PC-9 (cell line): ENCODE data around the gene SPRED2. TPM values are rescaled to one million over a fixed set of nuclear protein-coding genes. Genes with fewer than 3 reads are reported as not detected.

Source experiments
- BruUV-seq: library from RNA; stranded (reverse); fragments of 400-500 nt; replicated peaks from 2 replicates; lab custom pipeline; 2021; lab: Mats Ljungman, UMichigan
- CTCF ChIA-PET: fragments of 300-600 bp; sonication (Branson Sonifier 250); formaldehyde crosslinking; loops from one replicate; lab custom pipeline; 2022; ENCODE audit warnings: antibody characterized with exemption; lab: Charles Lee
- POLR2A ChIA-PET: fragments of 300-600 bp; sonication (Branson Sonifier 250); formaldehyde crosslinking; loops from one replicate; lab custom pipeline; 2022; ENCODE audit warnings: antibody characterized with exemption; ENCODE audit not compliant: unreplicated experiment; lab: Charles Lee
- DNase-seq, 2 experiments: peaks; one replicate each; pipeline versions ENCODE4 v3.0.0 to v3.0.0-alpha.2; 2015 to 2022; ENCODE audit warnings: mixed read lengths in 1 of 2
- H2AFZ ChIP-seq: fragments of 200-600 bp; sonication (generic); 2 replicates; pipeline ENCODE4 v1.8.1; 2017; ENCODE audit warnings: antibody characterized with exemption
- H3F3A ChIP-seq: fragments of 200-600 bp; sonication (generic); 2 replicates; pipeline ENCODE4 v1.8.1; 2017; ENCODE audit warnings: antibody characterized with exemption, mild to moderate bottlenecking, low read depth; ENCODE audit not compliant: insufficient read depth
- H3K27ac ChIP-seq: fragments of 200-600 bp; sonication (generic); 2 replicates; pipeline ENCODE4 v1.6.1; 2016; ENCODE audit warnings: mixed run types
- H3K27me3 ChIP-seq: fragments of 200-600 bp; sonication (generic); 2 replicates; pipeline ENCODE4 v1.6.1; 2016; ENCODE audit warnings: low read depth, mixed run types; ENCODE audit not compliant: insufficient read depth
- H3K36me3 ChIP-seq: fragments of 200-600 bp; sonication (generic); 2 replicates; pipeline ENCODE4 v1.6.1; 2016; ENCODE audit warnings: low read depth, mixed run types
- H3K4me1 ChIP-seq: fragments of 200-600 bp; sonication (generic); replicated peaks from 2 replicates; pipeline ENCODE4 v1.6.1; 2016; ENCODE audit warnings: mixed run types; ENCODE audit not compliant: insufficient read depth
- H3K4me2 ChIP-seq: fragments of 200-600 bp; sonication (generic); 2 replicates; pipeline ENCODE4 v1.6.1; 2017; ENCODE audit warnings: mixed run types
- H3K4me3 ChIP-seq: fragments of 200-600 bp; sonication (generic); 2 replicates; pipeline ENCODE4 v1.6.1; 2016; ENCODE audit warnings: mixed run types
- H3K79me2 ChIP-seq: fragments of 200-600 bp; sonication (generic); 2 replicates; pipeline ENCODE4 v1.6.1; 2017; ENCODE audit warnings: low read depth, mixed run types
- H3K9me2 ChIP-seq: fragments of 200-600 bp; sonication (generic); 2 replicates; pipeline ENCODE4 v1.8.1; 2017; ENCODE audit warnings: mild to moderate bottlenecking; ENCODE audit not compliant: insufficient read depth
- H3K9me3 ChIP-seq: fragments of 200-600 bp; sonication (generic); 2 replicates; pipeline ENCODE4 v1.8.1; 2016; ENCODE audit warnings: low read depth; ENCODE audit not compliant: insufficient read depth
- H4K20me1 ChIP-seq: fragments of 200-600 bp; sonication (generic); 2 replicates; pipeline ENCODE4 v1.8.1; 2017; ENCODE audit not compliant: insufficient read depth
- CTCF ChIP-seq: fragments of 200-600 bp; sonication (generic); conservative IDR thresholded peaks from 2 replicates; pipeline ENCODE4 v1.6.1; 2017; ENCODE audit warnings: mixed run types, antibody characterized with exemption, mild to moderate bottlenecking, moderate library complexity
- EZH2 ChIP-seq: fragments of 200-600 bp; sonication (generic); IDR thresholded peaks from 2 replicates; pipeline ENCODE4 v1.8.0; 2017; ENCODE audit warnings: antibody characterized with exemption, low read depth
- intact Hi-C: fragments of 100-400 bp; cut with micrococcal nuclease; formaldehyde crosslinking; loops from one replicate; pipeline ENCODE4 v1.10.0; 2022; ENCODE audit not compliant: unreplicated experiment
- total RNA-seq: library from RNA; stranded (reverse); gene quantifications from 2 replicates; pipeline ENCODE4 v1.2.3, GENCODE V29; 2021

Gene SPRED2
- total RNA-seq, 1 experiment from 2014 or later = 33.6 TPM

GRCh38 chr2:65366595-65367125 is 65.7 kb downstream of the SPRED2 start:
- Histone ChIP-seq H3K4me3 (peak overlapping the region; percentile 48; the same call in 1 of the 2 replicates), H3K27ac (peak overlapping the region; percentile 76), H4K20me1 (peaks cover 4% of the 10 kb centered on the region; the same call in 1 of the 2 replicates), H3K4me1 (peaks cover 49% of the 10 kb centered on the region), H2AFZ (no peak overlapping the region), H3F3A (peaks cover 31% of the 10 kb centered on the region), H3K79me2 (peaks cover 84% of the 10 kb centered on the region), H3K9me2 (no peaks in the 10 kb centered on the region), H3K4me2 (peak overlapping the region; percentile 80), H3K27me3 (no peaks in the 10 kb centered on the region), H3K36me3 (no peaks in the 10 kb centered on the region), H3K9me3 (no peaks in the 10 kb centered on the region)
- peak; percentile 57 to 96 for DNase-seq
- BruUV-seq = no TSS peak
- intact Hi-C loops = loop anchor here (1.0 to 5.0 kb wide), 5 partner anchors 16 to 201 kb away; partner anchors contain the start of gene SPRED2
- CTCF ChIA-PET = no interaction called here
- POLR2A ChIA-PET = interaction anchor here (0.6 kb wide), 1 partner anchor 17 kb away, joined by 6 read pairs; no protein-coding TSS in a partner anchor
- no peak for TF ChIP-seq EZH2
- no peak for TF ChIP-seq CTCF

DNA sequence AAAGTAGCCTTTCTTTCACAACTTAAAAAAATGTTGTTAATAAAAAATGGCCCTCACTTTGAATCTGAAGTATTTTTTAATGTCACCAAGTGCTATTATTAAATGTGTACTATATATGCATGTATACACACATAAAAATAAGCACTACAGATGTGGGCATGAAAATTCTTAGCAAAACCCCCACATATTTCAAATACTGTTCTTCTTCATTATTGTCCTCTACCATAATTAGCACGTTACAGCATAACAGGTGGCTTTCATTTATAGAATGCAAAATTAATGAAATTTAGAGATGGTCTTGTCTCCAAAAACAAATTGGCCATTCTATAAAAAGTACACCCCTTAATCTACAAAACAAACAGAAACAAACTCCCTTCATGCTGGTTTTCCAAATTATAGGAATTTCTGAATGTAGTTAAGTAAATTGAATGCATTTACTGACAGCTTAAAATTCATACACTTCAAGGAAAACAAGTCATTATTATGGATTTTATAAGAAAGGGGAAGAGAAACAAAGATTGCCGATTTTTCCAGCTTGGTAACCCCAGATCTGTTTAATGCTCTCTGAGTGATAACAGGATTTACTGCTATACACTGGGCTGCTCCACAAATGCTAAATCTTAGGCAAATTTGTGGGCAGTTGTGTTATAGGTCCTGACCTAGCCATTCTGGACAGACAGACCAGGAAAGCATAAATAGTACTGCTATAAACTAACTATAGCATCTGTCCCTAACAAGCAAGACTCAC is 67.2 kb downstream of the SPRED2 start:
- H3K4me3 ChIP-seq = no peak overlapping the region
- H3K79me2 ChIP-seq = peaks cover 82% of the 10 kb centered on the region
- H2AFZ ChIP-seq = no peak overlapping the region
- POLR2A ChIA-PET = no interaction called here
- peaks cover 31% of the 10 kb centered on the region for H3F3A ChIP-seq
- peak overlapping the region; percentile 76 for H3K27ac ChIP-seq
- H3K36me3 ChIP-seq = no peaks in the 10 kb centered on the region
- H3K4me2 ChIP-seq = peak overlapping the region; percentile 80; the same call in 1 of the 2 replicates
- 0 out of 2 replicates have a peak, but pooled peaks cover 4% of the 10 kb centered on the region for H4K20me1 ChIP-seq
- no TSS peak for BruUV-seq
- H3K27me3 ChIP-seq = no peaks in the 10 kb centered on the region
- CTCF ChIA-PET = no interaction called here
- H3K9me2 ChIP-seq = no peaks in the 10 kb centered on the region
- TF ChIP-seq EZH2 (no peak), CTCF (no peak)
- H3K9me3 ChIP-seq = no peaks in the 10 kb centered on the region
- intact Hi-C loops = loop anchor here (5.0 kb wide), 1 partner anchor 202 kb away; no protein-coding TSS in a partner anchor
- peaks cover 41% of the 10 kb centered on the region for H3K4me1 ChIP-seq
- no peak for DNase-seq

DNA sequence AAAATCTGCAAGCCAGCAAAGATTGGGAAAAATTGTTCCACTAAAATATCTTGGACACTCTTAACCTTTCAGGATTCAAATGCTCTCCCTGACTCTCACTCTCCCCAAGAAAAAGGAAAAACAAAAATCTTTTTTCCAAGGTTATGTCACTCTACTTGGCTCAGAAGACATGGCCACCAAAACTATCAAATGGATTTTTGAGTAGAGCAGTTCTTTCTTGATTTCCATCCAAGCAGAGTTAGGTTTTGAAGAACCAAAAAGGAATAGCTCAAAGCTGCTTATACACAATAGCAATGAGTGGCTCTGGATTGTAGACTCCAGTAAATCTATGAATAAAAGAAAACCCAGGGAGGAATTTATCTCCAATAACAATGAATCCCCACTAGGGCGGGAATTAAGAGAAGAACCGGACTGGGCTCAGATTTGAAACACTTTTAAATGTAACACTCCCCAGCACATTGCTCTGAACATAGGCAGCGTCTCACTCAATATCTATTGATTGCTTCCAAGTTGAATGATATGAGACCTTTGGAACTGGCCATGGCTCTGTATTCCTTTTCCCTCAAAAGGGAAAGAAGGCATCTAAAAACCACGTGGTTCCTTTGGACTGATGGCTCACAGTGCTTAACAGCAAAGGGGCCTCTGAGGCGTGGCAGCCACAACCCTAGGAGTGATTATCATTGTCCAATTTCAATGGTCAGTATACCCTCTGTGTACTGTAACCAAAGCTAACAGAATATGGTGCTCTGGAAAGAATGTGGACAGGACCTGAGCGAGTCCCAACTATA is 68.3 kb downstream of the SPRED2 start:
- CTCF ChIA-PET = no interaction called here
- BruUV-seq = no TSS peak
- no peaks in the 10 kb centered on the region for H3K36me3 ChIP-seq
- no peak for TF ChIP-seq EZH2
- no peak for TF ChIP-seq CTCF
- no peak overlapping the region for H3K4me3 ChIP-seq
- DNase-seq = no peak
- no peak overlapping the region for H3K27ac ChIP-seq
- no peak overlapping the region for H3K4me2 ChIP-seq
- H3K79me2 ChIP-seq = peaks cover 80% of the 10 kb centered on the region
- POLR2A ChIA-PET = no interaction called here
- H3K9me3 ChIP-seq = no peaks in the 10 kb centered on the region
- peaks cover 39% of the 10 kb centered on the region for H3K4me1 ChIP-seq
- intact Hi-C loops = no loop called here
- 0 out of 2 replicates have a peak, but pooled peaks cover 4% of the 10 kb centered on the region for H4K20me1 ChIP-seq
- no peaks in the 10 kb centered on the region for H3K27me3 ChIP-seq
- H3F3A ChIP-seq = peaks cover 29% of the 10 kb centered on the region
- H2AFZ ChIP-seq = no peak overlapping the region
- no peaks in the 10 kb centered on the region for H3K9me2 ChIP-seq
